B cell (primary cell): ENCODE data around the gene UNC5B.

Experiments
- EZH2 ChIP-seq: IDR thresholded peaks from 2 replicates; pipeline ENCODE4 v1.6.1; 2012; ENCODE audit warnings: borderline replicate concordance, low read depth, mild to moderate bottlenecking, moderate library complexity, low read length; ENCODE audit not compliant: insufficient read depth, poor library complexity, severe bottlenecking
- TF ChIP-seq, protein P1 (sequence below): fragments of 200-600 bp; IDR thresholded peaks from one replicate; pipeline ENCODE4 v1.8.0; 2022; ENCODE audit warnings: antibody characterized with exemption, mild to moderate bottlenecking

DNA sequence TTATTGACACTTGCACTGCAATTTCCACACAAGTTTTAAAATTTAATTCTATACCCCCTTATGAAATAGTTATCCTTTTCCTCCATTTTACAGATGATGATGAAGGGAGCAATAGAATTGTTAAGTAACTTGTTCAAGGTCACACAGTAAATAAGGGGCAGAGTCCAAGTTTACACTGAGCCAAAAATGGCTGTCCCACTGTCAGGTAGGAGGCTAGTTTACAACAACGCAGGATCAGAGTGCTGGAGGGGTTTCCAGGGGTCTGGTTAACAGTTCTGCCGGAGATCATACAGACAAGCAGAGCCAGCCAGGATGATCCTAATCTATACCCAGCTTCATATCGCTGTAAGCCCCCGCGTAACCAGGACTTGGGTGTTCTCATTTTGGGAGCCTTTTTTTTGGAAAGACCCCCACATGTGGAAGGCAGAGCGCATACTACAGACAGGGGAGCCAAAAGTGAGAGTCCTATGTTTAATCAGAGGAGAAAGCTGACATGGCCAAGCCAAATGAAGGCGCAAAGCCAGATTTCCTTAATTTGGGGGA is 524 bp upstream of the UNC5B start:
- TF ChIP-seq, protein P1, sequence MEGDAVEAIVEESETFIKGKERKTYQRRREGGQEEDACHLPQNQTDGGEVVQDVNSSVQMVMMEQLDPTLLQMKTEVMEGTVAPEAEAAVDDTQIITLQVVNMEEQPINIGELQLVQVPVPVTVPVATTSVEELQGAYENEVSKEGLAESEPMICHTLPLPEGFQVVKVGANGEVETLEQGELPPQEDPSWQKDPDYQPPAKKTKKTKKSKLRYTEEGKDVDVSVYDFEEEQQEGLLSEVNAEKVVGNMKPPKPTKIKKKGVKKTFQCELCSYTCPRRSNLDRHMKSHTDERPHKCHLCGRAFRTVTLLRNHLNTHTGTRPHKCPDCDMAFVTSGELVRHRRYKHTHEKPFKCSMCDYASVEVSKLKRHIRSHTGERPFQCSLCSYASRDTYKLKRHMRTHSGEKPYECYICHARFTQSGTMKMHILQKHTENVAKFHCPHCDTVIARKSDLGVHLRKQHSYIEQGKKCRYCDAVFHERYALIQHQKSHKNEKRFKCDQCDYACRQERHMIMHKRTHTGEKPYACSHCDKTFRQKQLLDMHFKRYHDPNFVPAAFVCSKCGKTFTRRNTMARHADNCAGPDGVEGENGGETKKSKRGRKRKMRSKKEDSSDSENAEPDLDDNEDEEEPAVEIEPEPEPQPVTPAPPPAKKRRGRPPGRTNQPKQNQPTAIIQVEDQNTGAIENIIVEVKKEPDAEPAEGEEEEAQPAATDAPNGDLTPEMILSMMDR, result no peak
- no peak for TF ChIP-seq EZH2
